HepG2 (cell line): ENCODE data around the gene OTUD1. TPM values are rescaled to one million over a fixed set of nuclear protein-coding genes. Genes with fewer than 3 reads are reported as not detected.

ENCODE experiments used
- ARID5B ChIP-seq: IDR thresholded peaks from 2 replicates; pipeline ENCODE4 v1.4.0; 2020; ENCODE audit warnings: mild to moderate bottlenecking, missing genetic modification reagents
- EEA1 ChIP-seq: sonication (generic); formaldehyde crosslinking; IDR thresholded peaks from 2 replicates; pipeline ENCODE4 v1.5.1; 2020; ENCODE audit warnings: mild to moderate bottlenecking, missing genetic modification reagents, borderline replicate concordance
- MZF1 ChIP-seq: sonication (generic); formaldehyde crosslinking; IDR thresholded peaks from 2 replicates; pipeline ENCODE4 v1.8.1; 2023; ENCODE audit warnings: mild to moderate bottlenecking, missing genetic modification reagents, borderline replicate concordance
- NR2F6 ChIP-seq, 2 experiments: IDR thresholded peaks; 2 replicates each; pipeline ENCODE4 v1.6.1; 2016; ENCODE audit warnings: antibody characterized with exemption in 1 of 2, mild to moderate bottlenecking in 1 of 2
- TCF7L2 ChIP-seq: IDR thresholded peaks from 2 replicates; pipeline ENCODE4 v1.6.1; 2011; ENCODE audit warnings: mild to moderate bottlenecking, low read depth, low read length, moderate library complexity
- YEATS2 ChIP-seq: sonication (generic); formaldehyde crosslinking; IDR thresholded peaks from 2 replicates; pipeline ENCODE4 v1.4.0; 2020; ENCODE audit warnings: missing genetic modification reagents, borderline replicate concordance
- ZMYM4 ChIP-seq: sonication (generic); formaldehyde crosslinking; IDR thresholded peaks from 2 replicates; pipeline ENCODE4 v1.8.1; 2023; ENCODE audit warnings: mild to moderate bottlenecking, missing genetic modification reagents
- ZNF180 ChIP-seq: sonication (generic); formaldehyde crosslinking; IDR thresholded peaks from 2 replicates; pipeline ENCODE4 v1.4.0; 2020; ENCODE audit warnings: low read depth, missing genetic modification reagents, borderline replicate concordance
- ZNF232 ChIP-seq: sonication (generic); formaldehyde crosslinking; IDR thresholded peaks from 2 replicates; pipeline ENCODE4 v1.4.0; 2020; ENCODE audit warnings: missing genetic modification reagents, borderline replicate concordance
- ZNF616 ChIP-seq: sonication (generic); formaldehyde crosslinking; IDR thresholded peaks from 2 replicates; pipeline ENCODE4 v1.5.0; 2020; ENCODE audit warnings: low read depth, mild to moderate bottlenecking, missing genetic modification reagents
- ZSCAN5A ChIP-seq: sonication (generic); formaldehyde crosslinking; IDR thresholded peaks from 2 replicates; pipeline ENCODE4 v1.8.0; 2022; ENCODE audit warnings: mild to moderate bottlenecking, missing genetic modification reagents, borderline replicate concordance
- polyA plus RNA-seq, 8 experiments: library from polyadenylated mRNA; depleted of rRNA in 3 of 8; stranded (reverse) in 7 of 8; unstranded in 1 of 8; fragments of >200 nt; fragmentation: Illumina TruSeq in 4 of 8; extraction: Trizol in 4 of 8; gene quantifications; 2 replicates each; pipeline versions ENCODE4 v1.2.1 to v1.2.3, GENCODE V29; 2011 to 2016; ENCODE audit warnings: low read depth in 4 of 8, missing spikeins in 1 of 8, mixed read lengths in 1 of 8; ENCODE audit not compliant: insufficient read depth in 1 of 8
- total RNA-seq, 5 experiments: library from RNA; depleted of rRNA; stranded (reverse); fragments of >200 nt; fragmentation: Illumina TruSeq; extraction: Trizol; gene quantifications; 2 replicates each; pipeline ENCODE4 v1.2.3, GENCODE V29; 2016; ENCODE audit warnings: low read depth in 1 of 5
- TF ChIP-seq, protein P1 (sequence below): sonication (generic); formaldehyde crosslinking; IDR thresholded peaks from 2 replicates; pipeline ENCODE4 v1.4.0; 2020; ENCODE audit warnings: mild to moderate bottlenecking, missing genetic modification reagents
- TF ChIP-seq, protein P2 (sequence below): sonication (generic); formaldehyde crosslinking; IDR thresholded peaks from 2 replicates; pipeline ENCODE4 v1.5.1; 2020; ENCODE audit warnings: mild to moderate bottlenecking, missing genetic modification reagents, moderate library complexity
- TF ChIP-seq, protein P3 (sequence below): sonication (generic); formaldehyde crosslinking; IDR thresholded peaks from 2 replicates; pipeline ENCODE4 v1.9.0; 2021; ENCODE audit warnings: missing genetic modification reagents, mild to moderate bottlenecking, borderline replicate concordance

Gene OTUD1
- total and polyA plus RNA-seq, 2 of the 13 experiments (the other 11 are each of a cell fraction or from before 2014, with no cell fraction given), result 1.2 to 1.4 TPM

DNA sequence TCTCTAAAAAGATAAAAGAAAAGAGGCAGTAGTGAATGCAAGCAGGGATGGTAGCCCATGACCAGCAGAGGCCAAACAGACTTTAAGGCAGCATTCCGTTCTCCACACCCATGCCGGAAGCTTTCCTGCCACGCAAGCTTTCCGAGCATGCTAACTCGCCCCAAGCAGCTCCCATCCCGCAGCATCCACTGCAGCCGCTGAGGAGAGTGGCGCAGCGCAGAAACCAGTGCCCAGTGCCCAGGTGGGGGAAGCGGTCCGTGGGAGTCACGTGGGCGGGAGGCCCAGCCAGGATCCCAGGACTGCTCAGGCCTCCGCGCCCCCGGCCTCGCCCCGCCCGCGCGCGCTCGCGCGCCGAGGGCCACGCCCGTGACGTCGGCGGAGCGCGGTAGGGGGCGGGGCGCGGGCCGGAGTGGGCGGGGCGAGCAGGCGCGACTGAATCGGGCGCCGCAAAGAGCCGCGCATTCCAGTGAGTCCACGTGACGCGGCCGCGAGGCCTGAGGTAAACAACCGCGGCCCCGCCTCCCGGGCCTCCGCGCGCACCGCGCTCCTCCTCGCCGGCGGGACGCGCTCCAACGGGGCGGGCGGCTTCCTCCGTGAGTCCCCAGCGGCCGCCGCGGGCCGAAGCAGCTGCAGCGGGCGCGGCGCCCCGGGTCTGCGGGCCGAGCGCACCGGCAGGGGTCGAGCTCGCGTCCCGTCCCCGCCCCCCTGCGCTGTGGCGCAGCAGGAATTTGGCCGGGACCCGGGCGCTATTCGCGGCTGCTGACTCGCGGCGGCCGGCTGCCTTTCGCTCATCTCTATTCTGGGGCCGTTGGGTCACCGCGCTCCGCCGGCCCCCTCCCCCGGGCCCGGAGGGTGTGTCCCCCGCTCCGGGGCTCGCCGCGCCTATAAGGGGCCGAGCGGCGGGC, at the start of gene OTUD1 (continued):
- TF ChIP-seq ARID5B (CRISPR knock-in tag), result peak; percentile 39; the same call in 1 of the 2 replicates
- no peak for TF ChIP-seq ZNF616 (CRISPR knock-in tag)
- TF ChIP-seq YEATS2 (CRISPR knock-in tag), result no peak
- no peak for TF ChIP-seq TCF7L2
- TF ChIP-seq ZNF232 (CRISPR knock-in tag), result no peak
- no peak for TF ChIP-seq MZF1 (CRISPR knock-in tag)
- no peak for TF ChIP-seq EEA1
- no peak for TF ChIP-seq ZNF180 (CRISPR knock-in tag)
- TF ChIP-seq, protein P1, sequence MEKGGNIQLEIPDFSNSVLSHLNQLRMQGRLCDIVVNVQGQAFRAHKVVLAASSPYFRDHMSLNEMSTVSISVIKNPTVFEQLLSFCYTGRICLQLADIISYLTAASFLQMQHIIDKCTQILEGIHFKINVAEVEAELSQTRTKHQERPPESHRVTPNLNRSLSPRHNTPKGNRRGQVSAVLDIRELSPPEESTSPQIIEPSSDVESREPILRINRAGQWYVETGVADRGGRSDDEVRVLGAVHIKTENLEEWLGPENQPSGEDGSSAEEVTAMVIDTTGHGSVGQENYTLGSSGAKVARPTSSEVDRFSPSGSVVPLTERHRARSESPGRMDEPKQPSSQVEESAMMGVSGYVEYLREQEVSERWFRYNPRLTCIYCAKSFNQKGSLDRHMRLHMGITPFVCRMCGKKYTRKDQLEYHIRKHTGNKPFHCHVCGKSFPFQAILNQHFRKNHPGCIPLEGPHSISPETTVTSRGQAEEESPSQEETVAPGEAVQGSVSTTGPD, result no peak
- TF ChIP-seq, protein P2, sequence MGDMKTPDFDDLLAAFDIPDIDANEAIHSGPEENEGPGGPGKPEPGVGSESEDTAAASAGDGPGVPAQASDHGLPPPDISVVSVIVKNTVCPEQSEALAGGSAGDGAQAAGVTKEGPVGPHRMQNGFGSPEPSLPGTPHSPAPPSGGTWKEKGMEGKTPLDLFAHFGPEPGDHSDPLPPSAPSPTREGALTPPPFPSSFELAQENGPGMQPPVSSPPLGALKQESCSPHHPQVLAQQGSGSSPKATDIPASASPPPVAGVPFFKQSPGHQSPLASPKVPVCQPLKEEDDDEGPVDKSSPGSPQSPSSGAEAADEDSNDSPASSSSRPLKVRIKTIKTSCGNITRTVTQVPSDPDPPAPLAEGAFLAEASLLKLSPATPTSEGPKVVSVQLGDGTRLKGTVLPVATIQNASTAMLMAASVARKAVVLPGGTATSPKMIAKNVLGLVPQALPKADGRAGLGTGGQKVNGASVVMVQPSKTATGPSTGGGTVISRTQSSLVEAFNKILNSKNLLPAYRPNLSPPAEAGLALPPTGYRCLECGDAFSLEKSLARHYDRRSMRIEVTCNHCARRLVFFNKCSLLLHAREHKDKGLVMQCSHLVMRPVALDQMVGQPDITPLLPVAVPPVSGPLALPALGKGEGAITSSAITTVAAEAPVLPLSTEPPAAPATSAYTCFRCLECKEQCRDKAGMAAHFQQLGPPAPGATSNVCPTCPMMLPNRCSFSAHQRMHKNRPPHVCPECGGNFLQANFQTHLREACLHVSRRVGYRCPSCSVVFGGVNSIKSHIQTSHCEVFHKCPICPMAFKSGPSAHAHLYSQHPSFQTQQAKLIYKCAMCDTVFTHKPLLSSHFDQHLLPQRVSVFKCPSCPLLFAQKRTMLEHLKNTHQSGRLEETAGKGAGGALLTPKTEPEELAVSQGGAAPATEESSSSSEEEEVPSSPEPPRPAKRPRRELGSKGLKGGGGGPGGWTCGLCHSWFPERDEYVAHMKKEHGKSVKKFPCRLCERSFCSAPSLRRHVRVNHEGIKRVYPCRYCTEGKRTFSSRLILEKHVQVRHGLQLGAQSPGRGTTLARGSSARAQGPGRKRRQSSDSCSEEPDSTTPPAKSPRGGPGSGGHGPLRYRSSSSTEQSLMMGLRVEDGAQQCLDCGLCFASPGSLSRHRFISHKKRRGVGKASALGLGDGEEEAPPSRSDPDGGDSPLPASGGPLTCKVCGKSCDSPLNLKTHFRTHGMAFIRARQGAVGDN (CRISPR knock-in tag), result peak; percentile 68
- TF ChIP-seq ZMYM4 (CRISPR knock-in tag), result 0 out of 2 replicates have a peak, but pooled peaks have one; percentile 11
- TF ChIP-seq NR2F6 (IDR thresholded peaks at IDR 0.05), result no peak
- no peak for TF ChIP-seq NR2F6 (CRISPR knock-in tag; IDR thresholded peaks at IDR 0.05)
- no peak for TF ChIP-seq ZSCAN5A (CRISPR knock-in tag)
- TF ChIP-seq, protein P3, sequence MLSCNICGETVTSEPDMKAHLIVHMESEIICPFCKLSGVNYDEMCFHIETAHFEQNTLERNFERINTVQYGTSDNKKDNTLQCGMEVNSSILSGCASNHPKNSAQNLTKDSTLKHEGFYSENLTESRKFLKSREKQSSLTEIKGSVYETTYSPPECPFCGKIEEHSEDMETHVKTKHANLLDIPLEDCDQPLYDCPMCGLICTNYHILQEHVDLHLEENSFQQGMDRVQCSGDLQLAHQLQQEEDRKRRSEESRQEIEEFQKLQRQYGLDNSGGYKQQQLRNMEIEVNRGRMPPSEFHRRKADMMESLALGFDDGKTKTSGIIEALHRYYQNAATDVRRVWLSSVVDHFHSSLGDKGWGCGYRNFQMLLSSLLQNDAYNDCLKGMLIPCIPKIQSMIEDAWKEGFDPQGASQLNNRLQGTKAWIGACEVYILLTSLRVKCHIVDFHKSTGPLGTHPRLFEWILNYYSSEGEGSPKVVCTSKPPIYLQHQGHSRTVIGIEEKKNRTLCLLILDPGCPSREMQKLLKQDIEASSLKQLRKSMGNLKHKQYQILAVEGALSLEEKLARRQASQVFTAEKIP (CRISPR knock-in tag), result no peak
